CD4-positive, CD25-positive, alpha-beta regulatory T cell (primary cell): ENCODE results near the gene SMIM30. TPM values are rescaled to one million over a fixed set of nuclear protein-coding genes. Genes with fewer than 3 reads are reported as not detected.

Experiments
- polyA plus RNA-seq, 4 donors: library from polyadenylated mRNA; unstranded; fragments of 300-500 nt; fragmentation: Illumina TruSeq; gene quantifications; one replicate each; pipeline ENCODE4 v1.2.3, GENCODE V29; 2021
- total RNA-seq: library from RNA; stranded (reverse); gene quantifications from one replicate; pipeline ENCODE4 v1.2.3, GENCODE V29; 2022

Gene SMIM30
- total and polyA plus RNA-seq, 5 donors from 2014 or later = 10.9 to 66.4 (median 49.1) TPM

Other genes starting within 250 kb of the SMIM30 start
- gene GPR85, start 31.7 kb downstream of the SMIM30 start, total RNA-seq = not detected
- not detected for gene GPR85, start 31.7 kb downstream of the SMIM30 start, polyA plus RNA-seq